K562 (cell line): Measurements from ENCODE around the gene DDAH2. TPM values are rescaled to one million over a fixed set of nuclear protein-coding genes. Genes with fewer than 3 reads are reported as not detected.

Source experiments
- ASH1L ChIP-seq: fragments of 450-650 bp; IDR thresholded peaks from 2 replicates; pipeline ENCODE4 v1.6.1; 2018; ENCODE audit warnings: borderline replicate concordance, mild to moderate bottlenecking, low read depth; ENCODE audit not compliant: partially characterized antibody
- CAMTA2 ChIP-seq: fragments of 250-450 bp; sonication (Bioruptor Pico); conservative IDR thresholded peaks from 2 replicates; pipeline ENCODE4 v1.5.1; 2022
- CTCFL ChIP-seq: IDR thresholded peaks from 2 replicates; pipeline ENCODE4 v1.6.1; 2011; ENCODE audit warnings: borderline replicate concordance, low read depth, mild to moderate bottlenecking, moderate library complexity, low read length; ENCODE audit not compliant: insufficient read depth, poor library complexity, severe bottlenecking
- FOXP1 ChIP-seq: sonication (generic); formaldehyde crosslinking; IDR thresholded peaks from 2 replicates; pipeline ENCODE4 v1.8.0; 2022; ENCODE audit warnings: mild to moderate bottlenecking, missing genetic modification reagents
- HMGN3 ChIP-seq: IDR thresholded peaks from 2 replicates; pipeline ENCODE4 v1.6.1; 2011; ENCODE audit warnings: borderline replicate concordance, low read depth, mild to moderate bottlenecking, mixed read lengths, low read length; ENCODE audit not compliant: insufficient read length; ENCODE audit errors: extremely low read depth
- HMGXB4 ChIP-seq: sonication (generic); formaldehyde crosslinking; IDR thresholded peaks from 2 replicates; pipeline ENCODE4 v1.8.1; 2023; ENCODE audit warnings: mild to moderate bottlenecking, missing genetic modification reagents
- MNT ChIP-seq, 2 experiments: fragments of 450-650 bp; conservative IDR thresholded peaks; 2 replicates each; pipeline ENCODE4 v1.6.1; 2017; ENCODE audit warnings: mild to moderate bottlenecking in 2 of 2, moderate library complexity in 2 of 2
- POLR2A ChIP-seq: fragments of 450-650 bp; conservative IDR thresholded peaks from 2 replicates; pipeline ENCODE4 v1.6.1; 2016
- SRSF1 ChIP-seq: fragments of 200-400 bp; formaldehyde crosslinking; IDR thresholded peaks from 2 replicates; pipeline ENCODE4 v1.6.1; 2017; ENCODE audit warnings: mild to moderate bottlenecking, low read depth, low read length, moderate library complexity
- ZNF431 ChIP-seq: sonication (generic); formaldehyde crosslinking; IDR thresholded peaks from 2 replicates; pipeline ENCODE4 v1.8.0; 2022; ENCODE audit warnings: mild to moderate bottlenecking, missing genetic modification reagents
- ZNF766 ChIP-seq: fragments of 200-800 bp; sonication (Bioruptor generic); conservative IDR thresholded peaks from 2 replicates; pipeline ENCODE4 v1.6.1; 2016; ENCODE audit warnings: missing genetic modification characterization, missing compliant biosample characterization
- ZNF79 ChIP-seq: fragments of 250-450 bp; sonication (Bioruptor Pico); IDR thresholded peaks from 2 replicates; pipeline ENCODE4 v1.4.0; 2020; ENCODE audit warnings: low read depth, mild to moderate bottlenecking, moderate library complexity
- polyA plus RNA-seq, 8 experiments: library from polyadenylated mRNA; depleted of rRNA in 4 of 8; stranded (reverse) in 5 of 8; unstranded in 3 of 8; fragments of >200 nt; fragmentation: Nextera tagmentation in 2 of 8; fragmentation: Illumina TruSeq in 1 of 8; extraction: Ambion mirVana in 2 of 8; extraction: Trizol in 1 of 8; gene quantifications; 2 replicates each; pipeline versions ENCODE4 v1.2.1 to v1.2.3, GENCODE V29; 2011 to 2014; ENCODE audit warnings: inconsistent platforms in 1 of 8, missing spikeins in 1 of 8
- total RNA-seq, 7 experiments: library from RNA; depleted of rRNA in 6 of 7; stranded (reverse); fragments of >200 nt in 6 of 7; fragmentation: Illumina TruSeq in 2 of 7; extraction: Trizol in 2 of 7; gene quantifications; 2 replicates each; pipeline versions ENCODE4 v1.2.1 to v1.2.3, GENCODE V29; 2011 to 2021; ENCODE audit warnings: low replicate concordance in 1 of 7
- TF ChIP-seq, protein P1 (sequence below), 2 experiments: fragments of 450-650 bp; IDR thresholded peaks; 2 replicates each; pipeline ENCODE4 v1.6.1; 2018; ENCODE audit warnings: mild to moderate bottlenecking in 2 of 2, low read depth in 1 of 2; ENCODE audit not compliant: partially characterized antibody in 2 of 2
- TF ChIP-seq, protein P2 (sequence below): sonication (generic); formaldehyde crosslinking; IDR thresholded peaks from 2 replicates; pipeline ENCODE4 v1.8.1; 2022; ENCODE audit warnings: missing genetic modification reagents
- TF ChIP-seq, protein P3 (sequence below): sonication (generic); formaldehyde crosslinking; IDR thresholded peaks from 2 replicates; pipeline ENCODE4 v1.8.1; 2023; ENCODE audit warnings: mild to moderate bottlenecking, missing genetic modification reagents, moderate library complexity

Gene DDAH2
- total and polyA plus RNA-seq, 9 of the 15 experiments (the other 6 are each of a cell fraction or from before 2014, with no cell fraction given), result 1.8 to 45.4 (median 21.4) TPM

- TF ChIP-seq, protein P1, sequence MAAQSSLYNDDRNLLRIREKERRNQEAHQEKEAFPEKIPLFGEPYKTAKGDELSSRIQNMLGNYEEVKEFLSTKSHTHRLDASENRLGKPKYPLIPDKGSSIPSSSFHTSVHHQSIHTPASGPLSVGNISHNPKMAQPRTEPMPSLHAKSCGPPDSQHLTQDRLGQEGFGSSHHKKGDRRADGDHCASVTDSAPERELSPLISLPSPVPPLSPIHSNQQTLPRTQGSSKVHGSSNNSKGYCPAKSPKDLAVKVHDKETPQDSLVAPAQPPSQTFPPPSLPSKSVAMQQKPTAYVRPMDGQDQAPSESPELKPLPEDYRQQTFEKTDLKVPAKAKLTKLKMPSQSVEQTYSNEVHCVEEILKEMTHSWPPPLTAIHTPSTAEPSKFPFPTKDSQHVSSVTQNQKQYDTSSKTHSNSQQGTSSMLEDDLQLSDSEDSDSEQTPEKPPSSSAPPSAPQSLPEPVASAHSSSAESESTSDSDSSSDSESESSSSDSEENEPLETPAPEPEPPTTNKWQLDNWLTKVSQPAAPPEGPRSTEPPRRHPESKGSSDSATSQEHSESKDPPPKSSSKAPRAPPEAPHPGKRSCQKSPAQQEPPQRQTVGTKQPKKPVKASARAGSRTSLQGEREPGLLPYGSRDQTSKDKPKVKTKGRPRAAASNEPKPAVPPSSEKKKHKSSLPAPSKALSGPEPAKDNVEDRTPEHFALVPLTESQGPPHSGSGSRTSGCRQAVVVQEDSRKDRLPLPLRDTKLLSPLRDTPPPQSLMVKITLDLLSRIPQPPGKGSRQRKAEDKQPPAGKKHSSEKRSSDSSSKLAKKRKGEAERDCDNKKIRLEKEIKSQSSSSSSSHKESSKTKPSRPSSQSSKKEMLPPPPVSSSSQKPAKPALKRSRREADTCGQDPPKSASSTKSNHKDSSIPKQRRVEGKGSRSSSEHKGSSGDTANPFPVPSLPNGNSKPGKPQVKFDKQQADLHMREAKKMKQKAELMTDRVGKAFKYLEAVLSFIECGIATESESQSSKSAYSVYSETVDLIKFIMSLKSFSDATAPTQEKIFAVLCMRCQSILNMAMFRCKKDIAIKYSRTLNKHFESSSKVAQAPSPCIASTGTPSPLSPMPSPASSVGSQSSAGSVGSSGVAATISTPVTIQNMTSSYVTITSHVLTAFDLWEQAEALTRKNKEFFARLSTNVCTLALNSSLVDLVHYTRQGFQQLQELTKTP (IDR thresholded peaks at IDR 0.05; ENCODE audit: low read depth in 1 of 2, partially characterized antibody in 2 of 2), result no peak
- TF ChIP-seq POLR2A (peak; percentile 4), CAMTA2 (no peak), MNT (conservative IDR thresholded peaks at IDR 0.05) (no peak), ZNF766 (CRISPR knock-in tag) (no peak), CTCFL (no peak), HMGN3 (no peak), FOXP1 (CRISPR knock-in tag) (0 out of 2 replicates have a peak, but pooled peaks have one; percentile 63), ASH1L (no peak), SRSF1 (no peak), HMGXB4 (CRISPR knock-in tag) (no peak), ZNF431 (CRISPR knock-in tag) (no peak), ZNF79 (CRISPR knock-in tag) (no peak)
- TF ChIP-seq, protein P2, sequence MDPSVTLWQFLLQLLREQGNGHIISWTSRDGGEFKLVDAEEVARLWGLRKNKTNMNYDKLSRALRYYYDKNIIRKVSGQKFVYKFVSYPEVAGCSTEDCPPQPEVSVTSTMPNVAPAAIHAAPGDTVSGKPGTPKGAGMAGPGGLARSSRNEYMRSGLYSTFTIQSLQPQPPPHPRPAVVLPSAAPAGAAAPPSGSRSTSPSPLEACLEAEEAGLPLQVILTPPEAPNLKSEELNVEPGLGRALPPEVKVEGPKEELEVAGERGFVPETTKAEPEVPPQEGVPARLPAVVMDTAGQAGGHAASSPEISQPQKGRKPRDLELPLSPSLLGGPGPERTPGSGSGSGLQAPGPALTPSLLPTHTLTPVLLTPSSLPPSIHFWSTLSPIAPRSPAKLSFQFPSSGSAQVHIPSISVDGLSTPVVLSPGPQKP (CRISPR knock-in tag), result no peak
- TF ChIP-seq, protein P3, sequence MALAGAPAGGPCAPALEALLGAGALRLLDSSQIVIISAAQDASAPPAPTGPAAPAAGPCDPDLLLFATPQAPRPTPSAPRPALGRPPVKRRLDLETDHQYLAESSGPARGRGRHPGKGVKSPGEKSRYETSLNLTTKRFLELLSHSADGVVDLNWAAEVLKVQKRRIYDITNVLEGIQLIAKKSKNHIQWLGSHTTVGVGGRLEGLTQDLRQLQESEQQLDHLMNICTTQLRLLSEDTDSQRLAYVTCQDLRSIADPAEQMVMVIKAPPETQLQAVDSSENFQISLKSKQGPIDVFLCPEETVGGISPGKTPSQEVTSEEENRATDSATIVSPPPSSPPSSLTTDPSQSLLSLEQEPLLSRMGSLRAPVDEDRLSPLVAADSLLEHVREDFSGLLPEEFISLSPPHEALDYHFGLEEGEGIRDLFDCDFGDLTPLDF (CRISPR knock-in tag), result no peak
Observed at GRCh38 chr6:31733734-31734133, 4.6 kb upstream of the DDAH2 start (continued).
